ENCODE results near the gene DHRS11. TPM values are rescaled to one million over a fixed set of nuclear protein-coding genes. Genes with fewer than 3 reads are reported as not detected.

Gene DHRS11
- total RNA-seq, 2 experiments from 2014 or later: 8.6 to 9.2 TPM

DNA sequence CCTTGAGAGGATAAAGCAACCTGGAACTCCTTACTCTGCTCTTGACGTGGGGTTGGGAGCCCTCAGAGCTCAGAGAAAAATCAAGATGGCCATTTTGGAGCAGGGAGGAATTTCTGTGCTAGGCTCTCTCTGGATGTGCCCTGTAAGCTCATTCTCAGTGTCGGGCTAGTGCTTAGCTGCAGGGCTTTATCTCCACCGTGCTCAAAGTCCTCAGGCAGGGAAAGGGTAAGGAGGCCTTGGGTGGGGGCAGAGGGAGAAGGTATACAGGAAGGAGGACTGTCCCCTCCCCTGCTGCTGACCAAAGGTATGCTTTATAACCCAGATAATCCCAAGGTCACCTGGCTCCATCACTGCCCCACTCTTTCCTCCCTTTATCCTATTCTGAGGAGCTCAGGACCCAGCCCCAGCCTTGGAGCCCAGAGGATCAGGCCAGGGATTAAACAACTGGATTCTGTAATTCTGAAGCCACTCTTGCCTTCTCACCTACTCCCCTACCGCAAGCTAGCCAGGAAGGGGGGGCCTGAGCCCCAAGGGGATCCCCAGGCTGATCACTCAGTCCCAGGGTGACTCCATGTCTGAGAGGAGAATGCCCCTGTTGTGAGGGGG is 1.1 kb downstream of the DHRS11 start:
- Mint-ChIP-seq H3K4me1 (ENCODE audit: low read depth) (peaks cover 30% of the 10 kb centered on the region), H3K27ac (no peak overlapping the region)
- POLR2A ChIA-PET: interaction anchor here (1.2 to 3.9 kb wide), 3 partner anchors 9 to 34 kb away, joined by 3 to 21 read pairs (median 3); partner anchors contain the start of gene MRM1

DNA sequence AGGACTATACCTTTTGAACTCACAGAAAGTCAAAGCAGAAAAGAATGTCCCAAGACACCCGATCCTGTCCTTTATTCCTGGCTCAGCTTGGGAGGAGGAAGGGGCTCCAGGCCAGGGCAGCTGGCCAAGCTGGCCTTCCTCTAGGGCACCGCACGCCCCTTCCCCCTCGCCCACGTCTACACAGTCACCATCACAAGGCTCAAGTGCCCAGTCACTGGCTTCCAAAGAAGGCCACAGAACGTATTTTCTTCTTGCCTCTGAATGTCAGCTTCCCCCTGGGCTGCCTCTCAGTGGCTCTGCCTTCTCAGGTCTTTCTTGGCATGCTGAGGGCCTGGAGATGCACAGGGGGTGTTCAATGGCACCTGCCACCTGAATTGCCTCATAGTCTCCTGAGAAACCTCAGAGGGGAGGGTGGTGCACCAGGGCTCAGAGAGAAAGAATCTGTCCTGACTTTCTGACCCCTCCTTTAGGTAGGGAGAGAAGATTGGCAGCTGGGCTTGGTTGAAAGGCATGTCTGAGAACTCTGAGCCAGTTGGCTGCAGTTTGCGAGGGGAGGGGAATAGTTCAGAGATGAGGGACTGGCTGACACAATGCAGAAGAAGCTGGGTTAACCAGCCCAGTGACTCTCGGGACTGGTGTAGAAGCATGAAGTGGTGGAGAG is 2.1 kb downstream of the DHRS11 start:
- Mint-ChIP-seq H3K27me3 (no peaks in the 10 kb centered on the region), H3K9me3 (no peaks in the 10 kb centered on the region), H3K4me1 (ENCODE audit: low read depth) (peaks cover 30% of the 10 kb centered on the region), H3K36me3 (ENCODE audit: low read depth) (peaks cover 12% of the 10 kb centered on the region), H3K27ac (no peak overlapping the region), H3K4me3 (no peak overlapping the region)
- intact Hi-C loops (cut with micrococcal nuclease): no loop called here
- DNase-seq: no peak
- ChIA-PET CTCF (interaction anchor here (1.0 to 5.1 kb wide), 2 partner anchors 9 to 32 kb away, joined by 3 to 45 read pairs; partner anchors contain the start of gene MRM1), POLR2A (interaction anchor here (1.2 to 3.9 kb wide), 3 partner anchors 8 to 35 kb away, joined by 3 to 21 read pairs (median 3); partner anchors contain the start of gene MRM1)
- no peak for ATAC-seq
- TF ChIP-seq, protein P1, sequence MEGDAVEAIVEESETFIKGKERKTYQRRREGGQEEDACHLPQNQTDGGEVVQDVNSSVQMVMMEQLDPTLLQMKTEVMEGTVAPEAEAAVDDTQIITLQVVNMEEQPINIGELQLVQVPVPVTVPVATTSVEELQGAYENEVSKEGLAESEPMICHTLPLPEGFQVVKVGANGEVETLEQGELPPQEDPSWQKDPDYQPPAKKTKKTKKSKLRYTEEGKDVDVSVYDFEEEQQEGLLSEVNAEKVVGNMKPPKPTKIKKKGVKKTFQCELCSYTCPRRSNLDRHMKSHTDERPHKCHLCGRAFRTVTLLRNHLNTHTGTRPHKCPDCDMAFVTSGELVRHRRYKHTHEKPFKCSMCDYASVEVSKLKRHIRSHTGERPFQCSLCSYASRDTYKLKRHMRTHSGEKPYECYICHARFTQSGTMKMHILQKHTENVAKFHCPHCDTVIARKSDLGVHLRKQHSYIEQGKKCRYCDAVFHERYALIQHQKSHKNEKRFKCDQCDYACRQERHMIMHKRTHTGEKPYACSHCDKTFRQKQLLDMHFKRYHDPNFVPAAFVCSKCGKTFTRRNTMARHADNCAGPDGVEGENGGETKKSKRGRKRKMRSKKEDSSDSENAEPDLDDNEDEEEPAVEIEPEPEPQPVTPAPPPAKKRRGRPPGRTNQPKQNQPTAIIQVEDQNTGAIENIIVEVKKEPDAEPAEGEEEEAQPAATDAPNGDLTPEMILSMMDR (IDR thresholded peaks at IDR 0.05): no peak

More for the DNA sequence above, 1.1 kb downstream of the DHRS11 start:
- DNase-seq: no peak
- Mint-ChIP-seq H3K4me3 (peak overlapping the region; percentile 72), H3K27me3 (no peaks in the 10 kb centered on the region), H3K36me3 (ENCODE audit: low read depth) (peaks cover 15% of the 10 kb centered on the region), H3K9me3 (no peaks in the 10 kb centered on the region)
- CTCF ChIA-PET: interaction anchor here (0.8 to 5.1 kb wide), 4 partner anchors 10 to 58 kb away, joined by 3 to 45 read pairs (median 3); partner anchors contain the start of genes MRM1, MYO19 and PIGW
- intact Hi-C loops (cut with micrococcal nuclease): no loop called here
- TF ChIP-seq, protein P1 (IDR thresholded peaks at IDR 0.05): no peak
- no peak for ATAC-seq

DNA sequence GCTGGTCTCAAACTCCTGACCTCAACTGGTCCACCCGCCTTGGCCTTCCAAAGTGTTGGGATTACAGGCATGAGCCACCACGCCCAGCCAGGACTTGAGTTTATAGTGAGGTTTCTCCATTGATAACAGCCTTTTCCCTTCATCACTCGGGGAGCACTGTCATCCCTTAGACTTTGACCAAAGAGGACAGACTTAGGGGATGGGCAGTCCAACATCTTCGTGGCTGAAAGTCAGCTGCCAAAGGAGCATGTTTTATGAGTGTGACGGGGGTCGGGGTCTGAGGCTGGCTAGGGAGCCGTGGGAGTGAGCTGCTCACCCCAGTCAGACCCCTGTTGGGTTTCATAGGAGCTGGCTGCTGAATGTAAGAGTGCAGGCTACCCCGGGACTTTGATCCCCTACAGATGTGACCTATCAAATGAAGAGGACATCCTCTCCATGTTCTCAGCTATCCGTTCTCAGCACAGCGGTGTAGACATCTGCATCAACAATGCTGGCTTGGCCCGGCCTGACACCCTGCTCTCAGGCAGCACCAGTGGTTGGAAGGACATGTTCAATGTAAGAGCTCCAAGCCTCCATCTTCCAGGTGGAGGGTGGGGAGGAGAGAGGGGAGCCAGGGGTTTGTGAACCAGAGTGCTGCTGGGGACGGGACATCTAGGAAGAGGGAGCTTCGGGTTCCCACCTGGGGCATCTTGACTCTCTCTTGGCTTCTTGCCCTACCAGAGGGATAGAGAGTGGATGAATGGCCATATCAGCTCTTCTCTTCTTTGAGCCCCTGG is 3.1 kb downstream of the DHRS11 start:
- H3K9me3 Mint-ChIP-seq: no peaks in the 10 kb centered on the region
- no peak for ATAC-seq
- POLR2A ChIA-PET: interaction anchor here (0.6 to 3.9 kb wide), 2 partner anchors 7 to 61 kb away, joined by 3 to 21 read pairs; partner anchors contain the start of gene MRM1
- no peak for DNase-seq
- H3K4me1 Mint-ChIP-seq (ENCODE audit: low read depth): peaks cover 26% of the 10 kb centered on the region
- CTCF ChIA-PET: interaction anchor here (0.8 kb wide), 1 partner anchor 10 kb away, joined by 3 read pairs; no protein-coding TSS in a partner anchor
- H3K36me3 Mint-ChIP-seq (ENCODE audit: low read depth): peaks cover 9% of the 10 kb centered on the region
- H3K4me3 Mint-ChIP-seq: no peak overlapping the region
- H3K27me3 Mint-ChIP-seq: no peaks in the 10 kb centered on the region
- intact Hi-C loops (cut with micrococcal nuclease): no loop called here
- TF ChIP-seq, protein P1 (IDR thresholded peaks at IDR 0.05): no peak
- no peak overlapping the region for H3K27ac Mint-ChIP-seq

DNA sequence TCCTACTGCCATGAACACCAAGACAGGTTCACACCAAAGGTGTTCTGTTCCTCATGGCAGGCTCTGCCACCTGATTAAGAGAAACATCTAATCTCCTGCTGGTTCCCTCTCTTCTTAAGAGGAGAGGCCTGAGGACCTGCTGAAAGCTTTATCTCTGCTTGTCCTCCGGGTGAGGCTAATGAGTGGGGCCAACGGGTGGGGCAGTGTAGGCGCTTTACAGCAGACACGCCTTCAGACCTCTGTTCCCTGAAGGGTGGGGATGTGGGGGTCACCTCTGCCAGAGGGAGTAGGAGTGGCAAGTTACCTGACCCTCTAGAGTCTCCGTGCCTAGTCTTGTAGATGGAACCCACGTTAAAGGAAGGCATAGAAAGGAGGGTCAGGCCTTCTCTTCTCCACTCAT is 5.5 kb downstream of the DHRS11 start:
- no peak for DNase-seq
- ChIA-PET POLR2A (no interaction called here), CTCF (no interaction called here)
- Mint-ChIP-seq H3K27me3 (no peaks in the 10 kb centered on the region), H3K36me3 (ENCODE audit: low read depth) (peaks cover 5% of the 10 kb centered on the region), H3K9me3 (no peaks in the 10 kb centered on the region), H3K4me1 (ENCODE audit: low read depth) (peaks cover 22% of the 10 kb centered on the region), H3K27ac (no peak overlapping the region), H3K4me3 (no peak overlapping the region)
- intact Hi-C loops (cut with micrococcal nuclease): no loop called here
- TF ChIP-seq, protein P1 (IDR thresholded peaks at IDR 0.05): no peak
- no peak for ATAC-seq
